ENCODE measurements around the gene MAP2K1. TPM values are rescaled to one million over a fixed set of nuclear protein-coding genes. Genes with fewer than 3 reads are reported as not detected.

The MAP2K1 gene
- total and polyA plus RNA-seq, 4 donors, result 14.3 to 30.2 (median 24.4) TPM

- no peaks in the 10 kb centered on the region for H3K27me3 ChIP-seq (ENCODE audit: control insufficient read depth in 4 of 4, insufficient read depth in 4 of 4, low read length in 3 of 4)
- H3K36me3 ChIP-seq (ENCODE audit: control insufficient read depth in 4 of 4, insufficient read depth in 3 of 4, low read depth in 1 of 4, low read length in 3 of 4), result peaks cover 9 to 58% (median 46%) of the 10 kb centered on the region in 4 donors
- no peak for TF ChIP-seq GABPA (IDR thresholded peaks at IDR 0.05 in 1 of 2, conservative IDR thresholded peaks at IDR 0.05 in 1 of 2)
- no peak for TF ChIP-seq EGR1 (IDR thresholded peaks at IDR 0.05; ENCODE audit: low read depth in 2 of 2)
- TF ChIP-seq, protein P1, sequence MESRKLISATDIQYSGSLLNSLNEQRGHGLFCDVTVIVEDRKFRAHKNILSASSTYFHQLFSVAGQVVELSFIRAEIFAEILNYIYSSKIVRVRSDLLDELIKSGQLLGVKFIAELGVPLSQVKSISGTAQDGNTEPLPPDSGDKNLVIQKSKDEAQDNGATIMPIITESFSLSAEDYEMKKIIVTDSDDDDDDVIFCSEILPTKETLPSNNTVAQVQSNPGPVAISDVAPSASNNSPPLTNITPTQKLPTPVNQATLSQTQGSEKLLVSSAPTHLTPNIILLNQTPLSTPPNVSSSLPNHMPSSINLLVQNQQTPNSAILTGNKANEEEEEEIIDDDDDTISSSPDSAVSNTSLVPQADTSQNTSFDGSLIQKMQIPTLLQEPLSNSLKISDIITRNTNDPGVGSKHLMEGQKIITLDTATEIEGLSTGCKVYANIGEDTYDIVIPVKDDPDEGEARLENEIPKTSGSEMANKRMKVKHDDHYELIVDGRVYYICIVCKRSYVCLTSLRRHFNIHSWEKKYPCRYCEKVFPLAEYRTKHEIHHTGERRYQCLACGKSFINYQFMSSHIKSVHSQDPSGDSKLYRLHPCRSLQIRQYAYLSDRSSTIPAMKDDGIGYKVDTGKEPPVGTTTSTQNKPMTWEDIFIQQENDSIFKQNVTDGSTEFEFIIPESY (IDR thresholded peaks at IDR 0.05), result no peak
- no peak for TF ChIP-seq FOXA1 (IDR thresholded peaks at IDR 0.05)
- TF ChIP-seq FOXA2 (IDR thresholded peaks at IDR 0.05), result no peak
- no peak for TF ChIP-seq RXRA (IDR thresholded peaks at IDR 0.05)
- TF ChIP-seq MAX (IDR thresholded peaks at IDR 0.05), result no peak
- no peak for TF ChIP-seq JUND (IDR thresholded peaks at IDR 0.05)
- no peak for TF ChIP-seq HNF4A (conservative IDR thresholded peaks at IDR 0.05)
- TF ChIP-seq YY1 (IDR thresholded peaks at IDR 0.05), result no peak
- TF ChIP-seq NR2F2 (IDR thresholded peaks at IDR 0.05), result no peak
- TF ChIP-seq SP1 (IDR thresholded peaks at IDR 0.05), result no peak
- TF ChIP-seq CTCF (IDR thresholded peaks at IDR 0.05; ENCODE audit: low read depth, low read length, missing input control), result no peak
- TF ChIP-seq, protein P2, sequence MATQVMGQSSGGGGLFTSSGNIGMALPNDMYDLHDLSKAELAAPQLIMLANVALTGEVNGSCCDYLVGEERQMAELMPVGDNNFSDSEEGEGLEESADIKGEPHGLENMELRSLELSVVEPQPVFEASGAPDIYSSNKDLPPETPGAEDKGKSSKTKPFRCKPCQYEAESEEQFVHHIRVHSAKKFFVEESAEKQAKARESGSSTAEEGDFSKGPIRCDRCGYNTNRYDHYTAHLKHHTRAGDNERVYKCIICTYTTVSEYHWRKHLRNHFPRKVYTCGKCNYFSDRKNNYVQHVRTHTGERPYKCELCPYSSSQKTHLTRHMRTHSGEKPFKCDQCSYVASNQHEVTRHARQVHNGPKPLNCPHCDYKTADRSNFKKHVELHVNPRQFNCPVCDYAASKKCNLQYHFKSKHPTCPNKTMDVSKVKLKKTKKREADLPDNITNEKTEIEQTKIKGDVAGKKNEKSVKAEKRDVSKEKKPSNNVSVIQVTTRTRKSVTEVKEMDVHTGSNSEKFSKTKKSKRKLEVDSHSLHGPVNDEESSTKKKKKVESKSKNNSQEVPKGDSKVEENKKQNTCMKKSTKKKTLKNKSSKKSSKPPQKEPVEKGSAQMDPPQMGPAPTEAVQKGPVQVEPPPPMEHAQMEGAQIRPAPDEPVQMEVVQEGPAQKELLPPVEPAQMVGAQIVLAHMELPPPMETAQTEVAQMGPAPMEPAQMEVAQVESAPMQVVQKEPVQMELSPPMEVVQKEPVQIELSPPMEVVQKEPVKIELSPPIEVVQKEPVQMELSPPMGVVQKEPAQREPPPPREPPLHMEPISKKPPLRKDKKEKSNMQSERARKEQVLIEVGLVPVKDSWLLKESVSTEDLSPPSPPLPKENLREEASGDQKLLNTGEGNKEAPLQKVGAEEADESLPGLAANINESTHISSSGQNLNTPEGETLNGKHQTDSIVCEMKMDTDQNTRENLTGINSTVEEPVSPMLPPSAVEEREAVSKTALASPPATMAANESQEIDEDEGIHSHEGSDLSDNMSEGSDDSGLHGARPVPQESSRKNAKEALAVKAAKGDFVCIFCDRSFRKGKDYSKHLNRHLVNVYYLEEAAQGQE (IDR thresholded peaks at IDR 0.05), result no peak
- no peak for TF ChIP-seq HNF4G (IDR thresholded peaks at IDR 0.05)
- TF ChIP-seq RAD21 (IDR thresholded peaks at IDR 0.05), result no peak
- H3K9ac ChIP-seq (ENCODE audit: low read depth in 1 of 2, low read length in 2 of 2), result peak overlapping the region; percentile 41 to 90
- H3K27ac ChIP-seq (ENCODE audit: low read depth in 1 of 2, low read length in 2 of 2), result peak overlapping the region; percentile 78 to 92
- peaks cover 3 to 47% (median 38%) of the 10 kb centered on the region in 4 donors for H3K4me1 ChIP-seq (ENCODE audit: control insufficient read depth in 4 of 4, insufficient read depth in 4 of 4, low read length in 3 of 4)
- peak overlapping the region; percentile 74 to 95 (median 85) for H3K4me3 ChIP-seq (ENCODE audit: low read depth in 1 of 3, low read length in 3 of 3)
- H3K9me3 ChIP-seq (ENCODE audit: control insufficient read depth in 4 of 4, low read length in 3 of 4), result no peaks in the 10 kb centered on the region
- 15% methylated on average over 17 of the region's 17 CpGs for WGBS
- no peak for DNase-seq (ENCODE audit: low spot score)
These were observed 110.3 kb downstream of the MAP2K1 start for GRCh38 chr15:66496951-66497501.

Data from liver (tissue), 9 donors.